ENCODE results near the gene PRKD2. TPM values are rescaled to one million over a fixed set of nuclear protein-coding genes. Genes with fewer than 3 reads are reported as not detected.

Gene PRKD2
- total and polyA plus RNA-seq, 10 donors, result 63.4 to 132 (median 110) TPM

DNA sequence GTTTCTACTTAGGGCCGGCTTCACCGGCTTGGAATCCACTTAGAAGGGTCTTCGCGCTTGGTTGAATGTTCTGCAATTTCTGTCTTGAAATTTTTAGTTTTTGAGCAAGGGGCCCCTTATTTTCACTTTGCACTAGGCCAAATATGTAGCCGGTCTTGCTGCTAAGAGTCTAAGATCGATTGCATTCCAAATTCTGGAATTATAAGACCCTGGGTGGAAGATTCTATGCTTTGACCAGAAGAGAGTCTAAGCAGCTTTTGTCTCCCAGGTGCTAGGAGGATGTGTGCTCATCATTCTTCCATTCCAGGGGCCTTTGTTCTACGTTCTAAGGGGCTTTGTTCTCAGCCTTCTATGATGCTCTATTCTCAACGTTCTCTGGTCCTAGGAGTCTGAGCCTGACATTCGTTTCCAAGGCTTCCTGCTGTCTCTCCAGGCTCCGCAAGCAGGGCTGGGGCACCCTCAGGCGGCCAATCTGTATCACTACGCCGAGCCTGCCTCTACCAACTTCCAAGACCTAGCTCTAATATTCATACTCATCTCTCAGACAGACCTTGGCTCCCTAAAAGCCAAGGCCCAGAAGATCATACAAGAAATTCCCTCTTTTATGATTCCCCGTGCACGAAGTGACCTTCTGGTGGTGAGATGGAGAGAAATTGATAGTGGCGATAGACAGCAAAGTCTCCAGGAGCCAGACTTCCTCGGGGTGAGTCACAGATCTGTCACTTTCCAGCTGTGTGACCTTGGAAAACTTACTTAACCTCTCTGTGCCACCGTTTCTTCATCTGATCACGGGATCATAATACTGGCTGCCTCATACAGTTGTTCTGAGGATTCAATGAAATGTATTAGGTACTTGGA is 55.0 kb downstream of the PRKD2 start:
- peak in 1 of 3 donors; percentile 36 for TF ChIP-seq POLR2AphosphoS5 (IDR thresholded peaks at IDR 0.05)
- TF ChIP-seq CTCF (IDR thresholded peaks at IDR 0.05 in 8 of 11, conservative IDR thresholded peaks at IDR 0.05 in 3 of 11), result peak; percentile 67 to 93 (median 86)
- no peak for TF ChIP-seq POLR2A (IDR thresholded peaks at IDR 0.05)
- peak overlapping the region; percentile 9 to 80 (median 68) for H3K27ac ChIP-seq
- intact Hi-C loops (cut with DNase I; ENCODE audit: low total_unique reads), result loop anchor here (5.0 to 10.0 kb wide), 2 partner anchors 50 to 127 kb away; no protein-coding TSS in a partner anchor
- peaks cover 4 to 39% (median 27%) of the 10 kb centered on the region in 7 donors for H3K27me3 ChIP-seq (replicated peaks in 1 of 7)
- 6 to 8% (median 7%) methylated on average over 19 of the region's 19 CpGs for WGBS, 5 donors
- no peaks in the 10 kb centered on the region for H3K36me3 ChIP-seq
- DNase-seq, result peak; percentile 91
- H3K4me1 ChIP-seq, result peaks cover 20 to 46% (median 34%) of the 10 kb centered on the region in 6 donors
- H3K9me3 ChIP-seq, result no peaks in the 10 kb centered on the region
- peak overlapping the region; percentile 17 to 76 (median 50) for H3K4me3 ChIP-seq

DNA sequence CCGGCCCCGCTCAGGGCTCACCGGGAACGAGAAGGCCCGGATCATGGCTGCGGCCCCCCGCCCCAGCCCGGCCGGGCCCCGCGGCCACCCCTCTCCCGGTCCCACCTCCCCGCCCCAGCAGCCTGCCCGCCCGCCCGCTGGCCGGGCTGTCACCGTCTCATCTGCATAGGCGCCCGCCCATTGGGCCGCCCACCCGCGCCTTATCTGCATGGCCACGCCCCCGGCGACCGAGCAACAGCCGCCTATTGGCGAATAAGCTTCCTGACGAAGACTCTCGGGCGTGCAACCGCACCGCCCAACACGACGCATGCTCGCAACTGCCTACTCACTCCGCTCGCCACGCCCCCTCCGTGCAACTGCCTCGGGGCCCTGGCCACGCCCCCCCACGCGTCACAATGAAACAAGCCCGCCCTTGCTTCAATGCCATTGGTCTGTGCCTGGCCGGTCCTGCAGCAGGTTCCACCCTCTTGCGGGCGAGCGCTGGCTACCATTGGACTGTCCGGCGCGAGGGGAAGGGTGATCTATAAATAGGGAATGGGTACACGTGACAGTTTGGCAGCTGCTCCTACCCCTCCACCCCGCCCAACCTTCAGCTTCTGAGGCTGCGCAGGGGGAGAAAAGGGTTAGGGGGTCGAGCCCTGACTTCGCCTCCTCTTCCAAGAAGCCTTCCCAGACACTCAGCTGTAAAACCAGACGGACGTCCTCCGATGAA is 55.7 kb downstream of the PRKD2 start, which contains the start of gene DACT3:
Gene DACT3 (minus strand): TSS at position 163 of the 712 bp plus-strand sequence. CDS start 118 bp downstream, at position 45.
- H3K36me3 ChIP-seq, result no peaks in the 10 kb centered on the region
- H3K4me3 ChIP-seq, result peak within 1 kb of the TSS; percentile 51 to 76 (median 56)
- no peaks in the 10 kb centered on the region for H3K9me3 ChIP-seq
- peaks cover 20 to 46% (median 34%) of the 10 kb centered on the region in 6 donors for H3K4me1 ChIP-seq
- peak; percentile 100 for DNase-seq
- intact Hi-C loops (cut with DNase I; ENCODE audit: low total_unique reads), result loop anchor here (5.0 to 10.0 kb wide), 2 partner anchors 49 to 126 kb away; no protein-coding TSS in a partner anchor
- TF ChIP-seq POLR2A (IDR thresholded peaks at IDR 0.05), result no peak
- peak in 4 of 11 experiments; percentile 22 to 44 (median 30) for TF ChIP-seq CTCF (IDR thresholded peaks at IDR 0.05 in 8 of 11, conservative IDR thresholded peaks at IDR 0.05 in 3 of 11)
- peak; percentile 50 to 85 (median 80) for TF ChIP-seq POLR2AphosphoS5 (IDR thresholded peaks at IDR 0.05)
- peak within 1 kb of the TSS; percentile 15 to 83 (median 74) for H3K27ac ChIP-seq
- WGBS, 5 donors, result 0 to 3% (median 1%) methylated on average over 8 to 61 of the region's 61 CpGs
- peaks cover 4 to 47% (median 27%) of the 10 kb centered on the region in 7 donors for H3K27me3 ChIP-seq (replicated peaks in 1 of 7)

DNA sequence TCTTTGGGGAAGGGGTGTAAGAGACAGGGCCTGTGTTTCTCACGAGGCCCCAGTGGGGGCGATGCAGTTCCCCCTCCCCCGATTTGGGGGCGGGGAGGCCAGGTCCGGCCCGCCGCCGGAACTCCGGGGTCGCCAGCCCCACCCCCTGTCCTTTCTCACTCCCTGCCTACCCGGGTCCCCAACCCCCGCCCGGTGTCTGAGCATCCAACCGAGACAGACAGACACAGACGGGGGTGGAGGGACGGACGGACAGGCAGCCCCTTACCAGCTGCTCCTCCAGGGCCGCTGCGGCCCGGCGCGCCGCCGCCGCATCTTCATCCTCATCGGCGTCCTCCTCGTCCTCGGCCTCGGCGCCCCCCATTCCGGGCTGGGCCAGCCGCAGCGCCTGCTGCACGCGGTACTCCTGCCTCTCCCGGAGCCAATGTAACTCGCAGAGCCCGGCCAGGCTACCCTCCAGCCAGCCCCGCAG is 56.3 kb downstream of the PRKD2 start:
- no peaks in the 10 kb centered on the region for H3K9me3 ChIP-seq
- intact Hi-C loops (cut with DNase I; ENCODE audit: low total_unique reads), result loop anchor here (5.0 to 10.0 kb wide), 2 partner anchors 48 to 126 kb away; no protein-coding TSS in a partner anchor
- peak overlapping the region; percentile 51 to 76 (median 56) for H3K4me3 ChIP-seq
- H3K4me1 ChIP-seq, result peaks cover 20 to 46% (median 34%) of the 10 kb centered on the region in 6 donors
- H3K27ac ChIP-seq, result peak overlapping the region in 7 of 8 donors; percentile 70 to 83 (median 74)
- TF ChIP-seq POLR2AphosphoS5 (IDR thresholded peaks at IDR 0.05) (no peak), CTCF (IDR thresholded peaks at IDR 0.05 in 8 of 11, conservative IDR thresholded peaks at IDR 0.05 in 3 of 11) (no peak), POLR2A (IDR thresholded peaks at IDR 0.05) (no peak)
- peaks cover 4 to 50% (median 27%) of the 10 kb centered on the region in 7 donors for H3K27me3 ChIP-seq (replicated peaks in 1 of 7)
- H3K36me3 ChIP-seq, result no peaks in the 10 kb centered on the region
- 0 to 1% (median 0%) methylated on average over 28 to 40 of the region's 40 CpGs for WGBS, 5 donors
- DNase-seq, result no peak

All from spleen (tissue), 11 donors.